ENCODE results near the gene C14orf132.

C14orf132 gene

DNA sequence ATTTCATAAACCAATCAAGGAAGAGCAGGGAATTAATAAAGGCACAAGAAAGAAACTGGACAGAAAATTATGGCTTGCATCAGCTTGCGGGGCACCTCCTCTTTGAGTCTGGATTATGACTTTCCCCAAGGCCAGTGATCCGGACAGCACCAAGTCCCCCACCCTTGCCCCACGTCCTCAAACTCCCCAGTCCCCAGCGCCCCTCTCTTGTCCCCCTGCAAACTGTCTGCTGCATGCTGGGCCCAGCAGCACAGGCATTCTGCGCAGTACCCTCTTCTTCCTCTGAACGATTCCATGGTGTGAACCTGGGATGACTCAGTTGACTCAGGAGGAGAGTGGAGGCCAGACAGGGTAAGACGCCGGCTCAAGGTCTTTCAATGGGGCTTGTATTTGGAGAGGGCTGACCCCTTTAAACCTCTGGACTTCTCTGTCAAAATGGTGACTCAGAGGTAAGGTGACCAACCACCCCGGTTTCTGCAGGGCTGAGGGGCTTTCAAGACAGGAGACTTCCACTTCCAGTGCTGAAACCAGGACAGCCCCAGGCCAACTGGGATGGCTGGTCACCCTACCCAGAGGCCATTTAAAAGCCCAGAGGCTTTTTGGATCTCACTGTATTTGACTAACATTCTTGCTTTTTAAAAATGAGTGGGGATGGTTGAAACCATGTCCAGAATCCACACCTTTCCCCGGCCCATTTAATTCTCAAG lies 13.5 kb downstream of the C14orf132 start:
- DNase-seq (ENCODE audit: low spot score), result no peak
- TF ChIP-seq, protein P1, sequence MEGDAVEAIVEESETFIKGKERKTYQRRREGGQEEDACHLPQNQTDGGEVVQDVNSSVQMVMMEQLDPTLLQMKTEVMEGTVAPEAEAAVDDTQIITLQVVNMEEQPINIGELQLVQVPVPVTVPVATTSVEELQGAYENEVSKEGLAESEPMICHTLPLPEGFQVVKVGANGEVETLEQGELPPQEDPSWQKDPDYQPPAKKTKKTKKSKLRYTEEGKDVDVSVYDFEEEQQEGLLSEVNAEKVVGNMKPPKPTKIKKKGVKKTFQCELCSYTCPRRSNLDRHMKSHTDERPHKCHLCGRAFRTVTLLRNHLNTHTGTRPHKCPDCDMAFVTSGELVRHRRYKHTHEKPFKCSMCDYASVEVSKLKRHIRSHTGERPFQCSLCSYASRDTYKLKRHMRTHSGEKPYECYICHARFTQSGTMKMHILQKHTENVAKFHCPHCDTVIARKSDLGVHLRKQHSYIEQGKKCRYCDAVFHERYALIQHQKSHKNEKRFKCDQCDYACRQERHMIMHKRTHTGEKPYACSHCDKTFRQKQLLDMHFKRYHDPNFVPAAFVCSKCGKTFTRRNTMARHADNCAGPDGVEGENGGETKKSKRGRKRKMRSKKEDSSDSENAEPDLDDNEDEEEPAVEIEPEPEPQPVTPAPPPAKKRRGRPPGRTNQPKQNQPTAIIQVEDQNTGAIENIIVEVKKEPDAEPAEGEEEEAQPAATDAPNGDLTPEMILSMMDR (IDR thresholded peaks at IDR 0.05; ENCODE audit: extremely low read depth, missing control alignments), result no peak

- no peak for DNase-seq (ENCODE audit: low spot score)
- TF ChIP-seq, protein P1 (IDR thresholded peaks at IDR 0.05; ENCODE audit: extremely low read depth, missing control alignments), result no peak
Observed at GRCh38 chr14:96053248-96053599, 14.1 kb downstream of the C14orf132 start.

DNA sequence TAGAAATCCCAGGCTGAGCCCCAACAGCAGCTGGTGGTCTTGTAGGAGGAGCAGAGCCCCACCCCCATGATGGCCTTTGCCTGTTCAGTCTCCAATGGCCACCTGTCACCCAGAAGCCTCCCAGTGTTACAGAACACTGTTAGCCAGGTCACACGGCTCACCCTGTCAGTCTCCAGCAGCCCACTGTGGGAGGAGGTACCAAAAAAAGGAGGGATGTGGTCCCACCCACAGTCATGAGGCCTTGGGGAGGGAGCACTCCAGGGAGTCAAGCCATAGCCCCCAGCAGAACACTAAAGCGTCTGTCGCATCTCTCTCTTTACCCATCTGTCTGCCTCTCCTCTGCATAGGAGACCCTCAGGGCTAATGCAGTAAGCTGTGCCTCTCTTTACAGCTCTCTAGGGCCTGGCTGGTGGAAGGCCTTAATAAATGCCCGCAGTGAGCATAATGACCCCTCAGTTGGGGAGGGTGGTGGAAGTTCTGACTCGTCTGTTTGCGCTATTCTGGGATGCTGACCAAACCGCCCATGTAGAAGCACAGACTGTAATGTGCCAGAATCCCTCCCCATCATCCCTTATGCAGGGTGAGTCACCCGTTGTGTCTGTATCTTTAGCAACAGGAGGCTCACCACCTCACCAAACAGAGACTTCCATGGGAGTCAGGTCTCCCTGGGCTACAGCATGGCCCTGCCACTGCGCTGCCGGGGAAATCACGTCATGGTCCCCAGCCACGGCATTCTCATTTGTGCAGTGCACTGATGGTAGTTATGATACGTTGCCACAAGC lies 14.6 kb downstream of the C14orf132 start:
- TF ChIP-seq, protein P1 (IDR thresholded peaks at IDR 0.05; ENCODE audit: extremely low read depth, missing control alignments), result no peak
- DNase-seq (ENCODE audit: low spot score), result no peak

DNA sequence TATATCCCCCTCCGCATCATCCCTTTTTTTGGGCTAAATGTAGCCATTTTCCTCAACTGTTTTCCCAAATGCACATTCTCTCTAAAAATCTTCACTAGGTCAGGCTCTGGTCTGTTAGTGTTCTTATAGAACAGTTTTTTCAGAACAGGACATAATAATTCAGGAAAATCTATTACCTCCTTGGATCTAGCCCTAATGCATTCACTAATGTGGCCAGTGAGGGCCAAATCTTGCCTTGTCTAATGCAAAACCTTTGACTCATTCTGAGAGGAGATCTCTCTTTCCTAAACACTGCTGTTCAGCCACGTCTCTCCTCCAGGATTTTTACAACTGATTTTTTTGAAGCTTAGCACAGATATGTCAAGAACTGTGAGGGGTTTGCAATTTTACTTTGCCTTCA lies 15.5 kb downstream of the C14orf132 start:
- TF ChIP-seq, protein P1 (IDR thresholded peaks at IDR 0.05; ENCODE audit: extremely low read depth, missing control alignments), result no peak
- no peak for DNase-seq (ENCODE audit: low spot score)

- TF ChIP-seq, protein P1 (IDR thresholded peaks at IDR 0.05; ENCODE audit: extremely low read depth, missing control alignments), result no peak
- DNase-seq (ENCODE audit: low spot score), result no peak
Observed at GRCh38 chr14:96055065-96055752, 16.0 kb downstream of the C14orf132 start.

DNA sequence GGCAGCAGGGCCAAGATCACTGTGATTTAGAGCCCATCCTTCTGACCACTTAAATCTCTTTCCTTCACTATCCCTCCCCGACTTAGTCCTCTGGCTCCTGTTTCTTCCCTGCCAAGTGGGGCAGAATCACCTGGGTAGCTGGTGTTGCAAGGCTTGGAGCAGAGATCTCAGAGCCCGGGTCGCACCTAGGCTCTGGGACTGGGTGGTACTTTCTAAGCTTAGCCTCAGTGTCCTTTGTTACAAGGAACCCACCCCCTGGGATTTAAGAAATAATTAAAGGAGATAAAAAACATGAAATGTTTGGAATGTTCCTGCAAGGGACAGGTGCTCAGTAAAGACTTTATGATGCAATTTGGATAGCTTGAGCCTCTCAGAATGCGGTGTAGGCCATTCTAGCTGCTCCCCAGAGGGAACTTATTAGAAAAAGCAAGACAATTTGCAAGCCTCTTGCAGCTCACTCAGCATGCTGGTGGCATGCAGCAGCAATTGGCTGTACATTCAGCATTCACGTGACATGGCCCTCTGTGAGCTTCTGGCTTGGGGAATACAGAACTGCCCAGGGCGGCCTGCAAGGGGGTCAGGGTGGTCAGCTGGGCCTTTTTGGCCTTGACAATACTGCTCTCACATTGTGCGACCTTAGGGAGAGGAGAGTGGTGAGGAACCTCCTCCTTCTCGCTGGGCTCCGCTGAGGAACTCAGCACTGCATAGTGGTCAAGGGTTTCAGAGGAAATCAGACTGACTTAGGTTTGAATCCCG lies 16.8 kb downstream of the C14orf132 start:
- DNase-seq (ENCODE audit: low spot score), result no peak
- TF ChIP-seq, protein P1 (IDR thresholded peaks at IDR 0.05; ENCODE audit: extremely low read depth, missing control alignments), result no peak
